ENCODE measurements around the gene KCNJ18.
A peak's percentile ranks its signal among the peaks of the same experiment; 100 is the strongest.
"Not testable (repeated sequence)": the region's sequence is repeated elsewhere in the genome, so short reads cannot be mapped to it uniquely, and the experiment has no call there.

KCNJ18 gene

GRCh38 chr17:21742326-21742725, 50.0 kb downstream of the KCNJ18 start:
- Histone ChIP-seq H4K20me1 (no peaks in the 10 kb centered on the region), H3K27ac (peak overlapping the region in 2 of 11 experiments; percentile 16 to 38; a peak in 2 of 22 replicates), H3K4me3 (no peak overlapping the region), H3K27me3 (no peaks in the 10 kb centered on the region), H3K4me1 (peaks cover under 1 to 73% (median 50%) of the 10 kb centered on the region in 10 experiments; a peak in 17 of 20 replicates), H3K4me2 (peak overlapping the region in 10 of 11 experiments; percentile 26 to 77 (median 52); a peak in 17 of 22 replicates), H3K9ac (no peak overlapping the region), H3K36me3 (no peaks in the 10 kb centered on the region), H3K9me3 (replicated peaks in 1 of 11) (no peaks in the 10 kb centered on the region)
- no peak for TF ChIP-seq Cebpa-rat (IDR thresholded peaks at IDR 0.05)

- peak overlapping the region in 4 of 11 experiments; percentile 21 to 44 (median 28); a peak in 7 of 22 replicates for H3K4me2 ChIP-seq
- H3K9me3 ChIP-seq (replicated peaks in 1 of 11); H3K9ac ChIP-seq; H4K20me1 ChIP-seq; H3K27me3 ChIP-seq; H3K36me3 ChIP-seq; H3K4me3 ChIP-seq; H3K27ac ChIP-seq: not testable (repeated sequence)
- peaks cover 0 to 79% (median 52%) of the 10 kb centered on the region in 10 experiments; a peak in 15 of 20 replicates for H3K4me1 ChIP-seq
These were observed 51.8 kb downstream of the KCNJ18 start for GRCh38 chr17:21744151-21744550.

GRCh38 chr17:21744621-21745020, 52.3 kb downstream of the KCNJ18 start:
- H3K9me3 ChIP-seq (replicated peaks in 1 of 11); H4K20me1 ChIP-seq; H3K27ac ChIP-seq; H3K4me3 ChIP-seq; H3K27me3 ChIP-seq; H3K36me3 ChIP-seq; H3K9ac ChIP-seq: not testable (repeated sequence)
- peak overlapping the region in 4 of 11 experiments; percentile 21 to 44 (median 28); a peak in 5 of 22 replicates for H3K4me2 ChIP-seq
- H3K4me1 ChIP-seq: peaks cover 0 to 80% (median 54%) of the 10 kb centered on the region in 10 experiments; a peak in 15 of 20 replicates

DNA sequence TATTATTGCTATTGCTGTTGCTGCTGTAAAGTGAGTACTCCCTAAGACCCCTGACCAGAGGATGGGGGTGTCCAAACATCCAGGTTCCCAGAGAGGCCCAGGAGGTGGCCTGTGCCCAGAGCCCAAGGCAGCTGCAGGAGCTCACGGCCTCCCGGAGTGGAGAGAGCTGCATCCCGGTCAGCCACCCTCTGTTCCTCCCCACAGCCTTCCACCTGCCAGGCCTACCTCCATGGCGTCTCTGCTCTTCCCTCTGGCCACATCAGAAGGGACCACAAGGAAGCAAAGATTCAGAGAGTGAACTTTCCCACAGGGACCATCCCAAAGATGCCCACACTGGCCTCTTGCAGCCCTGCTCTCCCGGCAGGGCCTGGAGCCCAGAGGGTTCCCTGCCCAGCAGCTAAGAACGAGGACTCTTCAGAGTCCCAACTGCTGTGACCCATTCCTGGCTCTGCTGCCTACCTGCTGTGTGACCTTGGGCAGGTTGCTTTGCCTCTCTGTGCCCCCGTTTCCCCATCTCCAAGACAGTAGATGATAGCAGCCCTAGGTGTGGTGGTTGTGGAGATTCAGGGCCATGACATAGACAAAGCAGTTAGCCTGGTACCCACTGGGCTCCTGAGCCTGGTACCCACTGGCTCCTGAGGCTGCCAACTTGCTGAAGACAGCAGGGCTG, 53.2 kb downstream of the KCNJ18 start:
- Histone ChIP-seq H3K4me1 (peaks cover 0 to 80% (median 55%) of the 10 kb centered on the region in 10 experiments; a peak in 15 of 20 replicates), H3K4me2 (peak overlapping the region in 5 of 11 experiments; percentile 12 to 40 (median 37); a peak in 5 of 22 replicates)
- not testable (repeated sequence) for H4K20me1 ChIP-seq; H3K9me3 ChIP-seq (replicated peaks in 1 of 11); H3K27me3 ChIP-seq; H3K36me3 ChIP-seq; H3K27ac ChIP-seq; H3K4me3 ChIP-seq; H3K9ac ChIP-seq

- H3K27ac ChIP-seq; H3K9ac ChIP-seq; H4K20me1 ChIP-seq; H3K4me3 ChIP-seq; H3K36me3 ChIP-seq; H3K4me2 ChIP-seq; H3K27me3 ChIP-seq; H3K9me3 ChIP-seq (replicated peaks in 1 of 11): not testable (repeated sequence)
- peaks cover 0 to 74% (median 49%) of the 10 kb centered on the region in 10 experiments; a peak in 15 of 20 replicates for H3K4me1 ChIP-seq
These were observed 54.1 kb downstream of the KCNJ18 start for GRCh38 chr17:21746415-21746814.

DNA sequence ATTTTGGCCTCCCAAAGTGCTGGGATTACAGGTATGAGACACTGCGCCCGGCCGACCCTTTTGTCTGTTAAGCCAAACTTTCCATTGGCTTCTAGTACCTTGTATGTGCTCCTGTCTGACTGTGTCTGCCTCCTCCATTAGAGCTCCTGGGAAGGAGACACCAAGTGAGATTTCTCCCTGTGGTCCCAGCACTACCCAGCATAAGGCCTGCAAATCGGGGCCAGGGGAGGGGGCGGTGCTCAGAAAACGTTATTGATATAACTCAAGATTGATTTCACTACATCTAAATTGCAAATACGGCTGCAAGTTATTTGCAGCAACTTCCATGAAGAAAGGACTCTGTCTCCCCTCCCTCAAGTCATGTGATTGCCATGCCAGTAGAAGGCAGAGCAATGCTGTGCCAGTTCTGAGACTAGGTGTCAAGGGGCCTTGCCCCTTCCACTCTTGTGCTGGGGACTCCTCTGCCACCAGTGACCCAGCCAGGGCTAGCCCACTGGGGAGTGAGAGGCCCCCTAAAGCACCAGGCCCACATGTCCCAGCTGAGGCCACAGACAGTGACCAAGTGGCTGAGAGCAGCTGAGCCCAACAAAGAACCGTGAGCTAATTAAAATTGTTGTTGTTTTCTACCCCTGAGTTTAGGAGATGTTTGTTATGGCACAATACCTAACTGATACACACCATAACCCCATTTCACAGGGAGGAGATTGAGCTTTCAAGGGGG, 55.0 kb downstream of the KCNJ18 start:
- peaks cover 0 to 69% (median 44%) of the 10 kb centered on the region in 10 experiments; a peak in 15 of 20 replicates for H3K4me1 ChIP-seq
- not testable (repeated sequence) for H3K36me3 ChIP-seq; H3K27me3 ChIP-seq; H3K9ac ChIP-seq; H3K9me3 ChIP-seq (replicated peaks in 1 of 11); H3K4me3 ChIP-seq; H4K20me1 ChIP-seq; H3K27ac ChIP-seq
- peak overlapping the region in 3 of 11 experiments; percentile 68 to 70 (median 68); a peak in 5 of 22 replicates for H3K4me2 ChIP-seq

DNA sequence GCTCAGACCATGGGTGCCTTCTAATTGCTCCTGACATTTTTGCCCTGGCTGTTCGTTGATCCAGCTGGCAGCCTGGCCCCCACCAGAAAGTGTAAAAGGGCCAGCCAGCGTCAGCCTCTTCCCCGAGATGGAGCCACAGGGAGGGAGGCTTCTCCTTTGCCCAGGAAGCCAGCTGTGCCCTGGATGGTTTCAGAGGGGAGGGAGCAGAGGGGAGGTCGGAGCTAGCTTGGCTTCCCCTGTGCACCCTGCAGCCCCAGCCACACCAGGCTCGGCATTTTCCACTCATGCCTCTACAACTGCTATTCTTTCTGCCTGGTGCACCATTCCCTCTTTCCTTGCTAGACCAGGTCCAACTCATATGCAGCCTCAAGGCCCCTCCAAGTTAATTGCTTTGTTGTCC, 56.4 kb downstream of the KCNJ18 start:
- H3K36me3 ChIP-seq; H3K27ac ChIP-seq; H4K20me1 ChIP-seq; H3K9me3 ChIP-seq (replicated peaks in 1 of 11); H3K4me3 ChIP-seq; H3K27me3 ChIP-seq: not testable (repeated sequence)
- Histone ChIP-seq H3K4me1 (peaks cover 0 to 57% (median 38%) of the 10 kb centered on the region in 10 experiments; a peak in 13 of 20 replicates), H3K9ac (0 out of 22 replicates have a peak overlapping the region, but pooled peaks of 2 of the 11 experiments have one; percentile 9 to 29), H3K4me2 (peak overlapping the region in 9 of 11 experiments; percentile 7 to 70 (median 51); a peak in 14 of 22 replicates)

GRCh38 chr17:21749696-21750531, 57.6 kb downstream of the KCNJ18 start:
- not testable (repeated sequence) for H4K20me1 ChIP-seq; H3K9ac ChIP-seq; H3K4me3 ChIP-seq; H3K36me3 ChIP-seq; H3K9me3 ChIP-seq (replicated peaks in 1 of 11); H3K27me3 ChIP-seq; H3K27ac ChIP-seq
- Histone ChIP-seq H3K4me1 (peaks cover 0 to 49% (median 32%) of the 10 kb centered on the region in 10 experiments; a peak in 13 of 20 replicates), H3K4me2 (peak overlapping the region in 5 of 11 experiments; percentile 51 to 70 (median 68); a peak in 9 of 22 replicates)

DNA sequence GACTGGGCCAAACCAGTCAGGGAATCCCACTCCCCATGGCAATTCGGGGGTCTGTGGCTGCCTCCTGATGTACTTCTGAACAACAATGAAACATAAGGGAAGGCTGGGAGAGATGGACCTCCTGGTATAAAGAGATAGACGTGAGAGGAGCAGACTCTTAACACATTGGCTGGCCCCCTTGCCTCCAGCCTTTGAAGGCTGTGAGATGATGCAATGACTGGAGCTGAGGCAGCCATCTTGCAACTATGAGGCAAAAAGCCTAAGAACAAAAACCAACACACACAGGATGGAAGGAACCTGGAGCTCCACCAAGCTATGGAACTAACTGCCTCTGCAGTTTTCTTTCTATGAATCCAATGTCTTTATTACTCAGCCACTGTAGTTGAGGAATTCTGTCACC, 58.8 kb downstream of the KCNJ18 start:
- H4K20me1 ChIP-seq; H3K9ac ChIP-seq; H3K36me3 ChIP-seq; H3K27ac ChIP-seq; H3K9me3 ChIP-seq (replicated peaks in 1 of 11); H3K27me3 ChIP-seq; H3K4me2 ChIP-seq; H3K4me3 ChIP-seq: not testable (repeated sequence)
- H3K4me1 ChIP-seq: peaks cover 0 to 41% (median 26%) of the 10 kb centered on the region in 10 experiments; a peak in 13 of 20 replicates
- 0 out of 22 replicates have a peak, but pooled peaks of 1 of the 11 experiments have one; percentile 15 for TF ChIP-seq Cebpa-rat (IDR thresholded peaks at IDR 0.05)

Measured in BLaER1 treated with 17β-estradiol and CSF1 and Interleukin-3, amounts not matched to agents 10 nM and 100 nM (cell line).